ENCODE data around the gene TSHZ2. TPM values are rescaled to one million over a fixed set of nuclear protein-coding genes. Genes with fewer than 3 reads are reported as not detected.

The TSHZ2 gene
- polyA plus RNA-seq, 1 donor from 2014 or later, result 4.6 TPM

DNA sequence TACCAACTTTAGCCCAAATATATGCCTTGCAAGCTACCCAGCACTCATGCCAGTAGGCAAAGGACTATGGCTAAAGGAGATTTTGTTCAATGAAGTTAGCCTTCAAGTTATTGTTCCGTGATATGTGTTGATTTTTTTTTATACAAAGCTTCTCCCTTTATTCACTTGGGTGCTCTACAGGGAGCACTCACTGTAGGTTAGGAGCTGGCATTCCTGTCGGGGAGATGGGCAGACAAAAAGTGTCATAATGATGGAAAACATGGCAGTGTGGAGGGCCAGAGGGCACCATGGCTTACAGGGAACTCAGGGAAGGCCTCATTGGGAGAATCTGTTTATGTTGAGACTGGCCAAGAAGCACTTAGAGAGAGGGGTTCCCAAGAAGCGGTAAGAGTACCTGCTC is 292.4 kb downstream of the TSHZ2 start:
- Histone ChIP-seq H3K27ac (ENCODE audit: low read length) (no peak overlapping the region), H3K79me2 (replicated peaks; ENCODE audit: insufficient read depth, low read length) (no peaks in the 10 kb centered on the region), H3K9me2 (ENCODE audit: insufficient read depth, low read length) (no peaks in the 10 kb centered on the region), H3K9me3 (ENCODE audit: low read length) (no peaks in the 10 kb centered on the region), H3F3A (ENCODE audit: insufficient read depth, low read length, poor library complexity, severe bottlenecking) (no peaks in the 10 kb centered on the region), H2AFZ (ENCODE audit: low read depth, low read length) (no peak overlapping the region), H3K4me2 (ENCODE audit: low read length) (no peak overlapping the region), H3K36me3 (ENCODE audit: insufficient read depth, low read length) (no peaks in the 10 kb centered on the region), H3K9ac (ENCODE audit: low read length) (no peak overlapping the region), H3K4me3 (ENCODE audit: low read length) (no peak overlapping the region), H4K20me1 (ENCODE audit: insufficient read depth) (no peaks in the 10 kb centered on the region), H3K27me3 (ENCODE audit: insufficient read depth, low read depth, low read length) (no peaks in the 10 kb centered on the region)
- no peak for TF ChIP-seq EP300 (conservative IDR thresholded peaks at IDR 0.05; ENCODE audit: poor library complexity, severe bottlenecking)
- TF ChIP-seq, protein P1, sequence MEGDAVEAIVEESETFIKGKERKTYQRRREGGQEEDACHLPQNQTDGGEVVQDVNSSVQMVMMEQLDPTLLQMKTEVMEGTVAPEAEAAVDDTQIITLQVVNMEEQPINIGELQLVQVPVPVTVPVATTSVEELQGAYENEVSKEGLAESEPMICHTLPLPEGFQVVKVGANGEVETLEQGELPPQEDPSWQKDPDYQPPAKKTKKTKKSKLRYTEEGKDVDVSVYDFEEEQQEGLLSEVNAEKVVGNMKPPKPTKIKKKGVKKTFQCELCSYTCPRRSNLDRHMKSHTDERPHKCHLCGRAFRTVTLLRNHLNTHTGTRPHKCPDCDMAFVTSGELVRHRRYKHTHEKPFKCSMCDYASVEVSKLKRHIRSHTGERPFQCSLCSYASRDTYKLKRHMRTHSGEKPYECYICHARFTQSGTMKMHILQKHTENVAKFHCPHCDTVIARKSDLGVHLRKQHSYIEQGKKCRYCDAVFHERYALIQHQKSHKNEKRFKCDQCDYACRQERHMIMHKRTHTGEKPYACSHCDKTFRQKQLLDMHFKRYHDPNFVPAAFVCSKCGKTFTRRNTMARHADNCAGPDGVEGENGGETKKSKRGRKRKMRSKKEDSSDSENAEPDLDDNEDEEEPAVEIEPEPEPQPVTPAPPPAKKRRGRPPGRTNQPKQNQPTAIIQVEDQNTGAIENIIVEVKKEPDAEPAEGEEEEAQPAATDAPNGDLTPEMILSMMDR (IDR thresholded peaks at IDR 0.05; ENCODE audit: poor library complexity, severe bottlenecking), result no peak
- TF ChIP-seq MXI1 (conservative IDR thresholded peaks at IDR 0.05; ENCODE audit: poor library complexity, severe bottlenecking), result no peak
- no peak for TF ChIP-seq TAF1 (IDR thresholded peaks at IDR 0.05; ENCODE audit: low read depth)
- TF ChIP-seq, protein P2, sequence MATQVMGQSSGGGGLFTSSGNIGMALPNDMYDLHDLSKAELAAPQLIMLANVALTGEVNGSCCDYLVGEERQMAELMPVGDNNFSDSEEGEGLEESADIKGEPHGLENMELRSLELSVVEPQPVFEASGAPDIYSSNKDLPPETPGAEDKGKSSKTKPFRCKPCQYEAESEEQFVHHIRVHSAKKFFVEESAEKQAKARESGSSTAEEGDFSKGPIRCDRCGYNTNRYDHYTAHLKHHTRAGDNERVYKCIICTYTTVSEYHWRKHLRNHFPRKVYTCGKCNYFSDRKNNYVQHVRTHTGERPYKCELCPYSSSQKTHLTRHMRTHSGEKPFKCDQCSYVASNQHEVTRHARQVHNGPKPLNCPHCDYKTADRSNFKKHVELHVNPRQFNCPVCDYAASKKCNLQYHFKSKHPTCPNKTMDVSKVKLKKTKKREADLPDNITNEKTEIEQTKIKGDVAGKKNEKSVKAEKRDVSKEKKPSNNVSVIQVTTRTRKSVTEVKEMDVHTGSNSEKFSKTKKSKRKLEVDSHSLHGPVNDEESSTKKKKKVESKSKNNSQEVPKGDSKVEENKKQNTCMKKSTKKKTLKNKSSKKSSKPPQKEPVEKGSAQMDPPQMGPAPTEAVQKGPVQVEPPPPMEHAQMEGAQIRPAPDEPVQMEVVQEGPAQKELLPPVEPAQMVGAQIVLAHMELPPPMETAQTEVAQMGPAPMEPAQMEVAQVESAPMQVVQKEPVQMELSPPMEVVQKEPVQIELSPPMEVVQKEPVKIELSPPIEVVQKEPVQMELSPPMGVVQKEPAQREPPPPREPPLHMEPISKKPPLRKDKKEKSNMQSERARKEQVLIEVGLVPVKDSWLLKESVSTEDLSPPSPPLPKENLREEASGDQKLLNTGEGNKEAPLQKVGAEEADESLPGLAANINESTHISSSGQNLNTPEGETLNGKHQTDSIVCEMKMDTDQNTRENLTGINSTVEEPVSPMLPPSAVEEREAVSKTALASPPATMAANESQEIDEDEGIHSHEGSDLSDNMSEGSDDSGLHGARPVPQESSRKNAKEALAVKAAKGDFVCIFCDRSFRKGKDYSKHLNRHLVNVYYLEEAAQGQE (IDR thresholded peaks at IDR 0.05; ENCODE audit: borderline replicate concordance), result no peak
- TF ChIP-seq EZH2 (IDR thresholded peaks at IDR 0.05; ENCODE audit: borderline replicate concordance, insufficient read depth, low read length, poor library complexity, severe bottlenecking), result no peak
- no peak for TF ChIP-seq SMC3 (conservative IDR thresholded peaks at IDR 0.05; ENCODE audit: poor library complexity)
- no peak for TF ChIP-seq RAD21 (conservative IDR thresholded peaks at IDR 0.05)
- TF ChIP-seq POLR2AphosphoS5 (IDR thresholded peaks at IDR 0.05), result no peak

DNA sequence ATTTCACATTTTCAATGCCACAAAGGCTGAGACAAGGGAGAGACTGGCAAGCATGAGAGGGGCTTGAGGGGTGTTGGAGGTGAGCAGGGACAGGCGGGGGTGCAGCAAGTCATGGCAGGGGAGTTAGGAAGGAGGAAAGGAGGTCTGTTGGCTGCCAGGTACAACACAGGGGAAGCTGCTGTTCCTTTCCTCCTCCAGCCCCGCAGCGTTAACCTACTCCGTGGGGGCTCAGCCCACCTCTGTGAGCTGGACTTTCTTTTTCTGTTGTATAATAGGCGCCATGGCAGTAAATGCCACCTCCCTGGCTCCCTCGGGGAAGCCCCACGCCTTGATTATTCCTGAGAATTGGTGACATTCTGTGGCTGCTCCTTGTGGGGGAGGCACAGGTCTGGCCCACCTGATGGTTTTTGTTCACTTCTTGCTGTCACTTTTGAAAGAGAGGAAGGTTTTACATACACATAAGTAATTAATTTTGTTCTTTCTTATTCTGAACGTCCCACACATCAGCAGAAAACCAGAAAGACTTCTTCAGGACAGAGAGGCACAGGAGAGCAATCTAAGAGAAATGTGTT is 293.2 kb downstream of the TSHZ2 start:
- H2AFZ ChIP-seq (ENCODE audit: low read depth, low read length), result no peak overlapping the region
- no peaks in the 10 kb centered on the region for H3K27me3 ChIP-seq (ENCODE audit: insufficient read depth, low read depth, low read length)
- no peak overlapping the region for H3K4me2 ChIP-seq (ENCODE audit: low read length)
- H3K9ac ChIP-seq (ENCODE audit: low read length), result no peak overlapping the region
- H3K4me3 ChIP-seq (ENCODE audit: low read length), result no peak overlapping the region
- H3F3A ChIP-seq (ENCODE audit: insufficient read depth, low read length, poor library complexity, severe bottlenecking), result no peaks in the 10 kb centered on the region
- H3K27ac ChIP-seq (ENCODE audit: low read length), result no peak overlapping the region
- H3K36me3 ChIP-seq (ENCODE audit: insufficient read depth, low read length), result no peaks in the 10 kb centered on the region
- H4K20me1 ChIP-seq (ENCODE audit: insufficient read depth), result no peaks in the 10 kb centered on the region
- no peaks in the 10 kb centered on the region for H3K79me2 ChIP-seq (replicated peaks; ENCODE audit: insufficient read depth, low read length)
- no peaks in the 10 kb centered on the region for H3K9me3 ChIP-seq (ENCODE audit: low read length)
- H3K9me2 ChIP-seq (ENCODE audit: insufficient read depth, low read length), result no peaks in the 10 kb centered on the region
- no peak for TF ChIP-seq RAD21 (conservative IDR thresholded peaks at IDR 0.05)
- no peak for TF ChIP-seq SMC3 (conservative IDR thresholded peaks at IDR 0.05; ENCODE audit: poor library complexity)
- TF ChIP-seq EZH2 (IDR thresholded peaks at IDR 0.05; ENCODE audit: borderline replicate concordance, insufficient read depth, low read length, poor library complexity, severe bottlenecking), result no peak
- TF ChIP-seq, protein P1 (IDR thresholded peaks at IDR 0.05; ENCODE audit: poor library complexity, severe bottlenecking), result no peak
- no peak for TF ChIP-seq MXI1 (conservative IDR thresholded peaks at IDR 0.05; ENCODE audit: poor library complexity, severe bottlenecking)
- TF ChIP-seq, protein P2 (IDR thresholded peaks at IDR 0.05; ENCODE audit: borderline replicate concordance), result no peak
- no peak for TF ChIP-seq POLR2AphosphoS5 (IDR thresholded peaks at IDR 0.05)
- TF ChIP-seq TAF1 (IDR thresholded peaks at IDR 0.05; ENCODE audit: low read depth), result no peak
- no peak for TF ChIP-seq EP300 (conservative IDR thresholded peaks at IDR 0.05; ENCODE audit: poor library complexity, severe bottlenecking)
